SK-N-SH treated with all-trans-retinoic acid at 6 μM for 48 hours (cell line): ENCODE results near the gene KRTAP10-1.

Experiments
- ARNTL ChIP-seq: fragments of 450-650 bp; formaldehyde crosslinking; IDR thresholded peaks from 2 replicates; pipeline ENCODE4 v1.5.0; 2020; ENCODE audit warnings: low read depth, mild to moderate bottlenecking, moderate library complexity, borderline replicate concordance
- GLIS3 ChIP-seq: fragments of 250-450 bp; sonication (Bioruptor Pico); IDR thresholded peaks from 2 replicates; pipeline ENCODE4 v1.5.0; 2020; ENCODE audit warnings: mild to moderate bottlenecking, moderate library complexity
- PATZ1 ChIP-seq: fragments of 250-450 bp; sonication (Bioruptor Pico); IDR thresholded peaks from 2 replicates; pipeline ENCODE4 v1.8.0; 2020; ENCODE audit warnings: mild to moderate bottlenecking, moderate library complexity, borderline replicate concordance
- ZFP3 ChIP-seq: fragments of 250-450 bp; sonication (Bioruptor Pico); IDR thresholded peaks from 2 replicates; pipeline ENCODE4 v1.5.0; 2020; ENCODE audit warnings: mild to moderate bottlenecking, moderate library complexity

DNA sequence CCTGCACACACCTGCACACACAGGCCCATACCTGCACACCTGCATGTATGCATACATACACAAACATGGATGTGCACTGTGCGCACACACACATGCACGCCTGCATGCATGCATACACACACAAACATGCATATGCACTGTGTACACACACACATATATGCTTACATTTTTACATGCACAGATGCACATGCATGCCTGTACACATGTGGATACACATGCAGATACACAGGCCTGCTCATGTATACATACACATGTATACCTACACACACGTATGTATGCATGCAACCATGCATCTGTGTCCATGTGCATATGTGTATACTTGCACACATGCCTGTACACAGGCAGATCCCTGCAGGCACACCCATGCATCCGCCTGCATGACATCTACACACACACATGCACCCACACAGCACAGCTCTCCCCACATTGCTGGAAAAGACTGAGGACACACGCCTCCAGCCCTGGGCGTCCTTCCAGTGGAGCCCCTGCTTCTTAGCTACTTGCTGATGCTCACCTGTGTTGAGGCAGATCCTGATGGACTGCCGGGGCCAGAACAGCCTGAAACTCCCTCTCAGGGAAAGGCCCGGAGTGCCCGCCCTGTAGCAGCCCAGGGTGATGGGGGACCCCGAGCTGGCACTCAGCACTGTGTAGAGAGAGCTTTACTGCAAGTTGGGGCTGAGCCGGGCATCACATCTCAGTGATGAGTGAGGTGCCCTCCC is 28.6 kb downstream of the KRTAP10-1 start:
- no peak for TF ChIP-seq GLIS3 (CRISPR knock-in tag)
- no peak for TF ChIP-seq ZFP3 (CRISPR knock-in tag)
- TF ChIP-seq ARNTL (CRISPR knock-in tag), result no peak
- TF ChIP-seq PATZ1 (CRISPR knock-in tag), result no peak
